Esophagus squamous epithelium (tissue), 4 donors: ENCODE measurements around the gene MSMO1.

Source experiments
- CTCF ChIP-seq, 6 experiments: fragments of 450-650 bp in 4 of 6; fragments of 200-600 bp in 2 of 6; sonication (generic) in 2 of 6; IDR thresholded peaks; one replicate each; pipeline ENCODE4 v1.5.1; 2016 to 2019; ENCODE audit warnings: antibody characterized with exemption in 6 of 6, mild to moderate bottlenecking in 4 of 6, moderate library complexity in 4 of 6
- POLR2A ChIP-seq, 4 donors: fragments of 450-650 bp; IDR thresholded peaks; one replicate each; pipeline ENCODE4 v1.6.1; 2017; ENCODE audit warnings: antibody characterized with exemption in 4 of 4, mild to moderate bottlenecking in 4 of 4, moderate library complexity in 3 of 4

GRCh38 chr4:165383591-165384073 is 56.2 kb downstream of the MSMO1 start:
- TF ChIP-seq POLR2A (IDR thresholded peaks at IDR 0.05) (no peak), CTCF (IDR thresholded peaks at IDR 0.05) (no peak)
